ENCODE measurements around the gene OSBPL7.
A peak's percentile ranks its signal among the peaks of the same experiment; 100 is the strongest.

- TF ChIP-seq EZH2 (IDR thresholded peaks at IDR 0.05): no peak
- peak; percentile 84 to 88 (median 86) for TF ChIP-seq CTCF (IDR thresholded peaks at IDR 0.05 in 2 of 3, conservative IDR thresholded peaks at IDR 0.05 in 1 of 3; ENCODE audit: borderline replicate concordance in 1 of 3, insufficient read depth in 1 of 3, low read depth in 2 of 3, low read length in 2 of 3)
- no peak for TF ChIP-seq SP1 (IDR thresholded peaks at IDR 0.05; ENCODE audit: low read depth)
- TF ChIP-seq EGR1 (IDR thresholded peaks at IDR 0.05; ENCODE audit: low read depth): no peak
- TF ChIP-seq POLR2AphosphoS5 (IDR thresholded peaks at IDR 0.05; ENCODE audit: low read depth, low read length): no peak
- TF ChIP-seq ATF3 (IDR thresholded peaks at IDR 0.05): no peak
- TF ChIP-seq POLR2A (IDR thresholded peaks at IDR 0.05; ENCODE audit: borderline replicate concordance, extremely low read depth, insufficient read depth, insufficient read length): no peak
- TF ChIP-seq ZNF274 (IDR thresholded peaks at IDR 0.05; ENCODE audit: low read depth, low read length): no peak
- no peak for TF ChIP-seq JUND (IDR thresholded peaks at IDR 0.05)
- no peak for TF ChIP-seq ZBTB33 (IDR thresholded peaks at IDR 0.05; ENCODE audit: extremely low read depth, insufficient replicate concordance, low read length)
- TF ChIP-seq SIN3A (IDR thresholded peaks at IDR 0.05; ENCODE audit: low read depth): no peak
- TF ChIP-seq REST (IDR thresholded peaks at IDR 0.05; ENCODE audit: low read depth): no peak
- TF ChIP-seq MAX (IDR thresholded peaks at IDR 0.05): no peak
Observed at GRCh38 chr17:47776330-47777197, 45.0 kb downstream of the OSBPL7 start.

Measured in HCT116 (cell line).